HCT116 (cell line): ENCODE data around the gene RHOB. TPM values are rescaled to one million over a fixed set of nuclear protein-coding genes. Genes with fewer than 3 reads are reported as not detected.
"Not testable (repeated sequence)": the region's sequence is repeated elsewhere in the genome, so short reads cannot be mapped to it uniquely, and the experiment has no call there.

Experiments
- ATAC-seq: fragments of 200-7000 bp; cut with Tn5 transposase; 2 replicates; pipeline ENCODE4 v1.9.1; 2020; ENCODE audit warnings: mild to moderate bottlenecking, moderate library complexity
- BruUV-seq: library from RNA; stranded (reverse); fragments of 400-500 nt; replicated peaks from 2 replicates; lab custom pipeline; 2021; lab: Mats Ljungman, UMichigan
- CTCF ChIA-PET: fragments of 300-600 bp; sonication (Branson Sonifier 250); formaldehyde crosslinking; loops from one replicate; lab custom pipeline; 2021; ENCODE audit warnings: antibody characterized with exemption; lab: Charles Lee
- POLR2A ChIA-PET: fragments of 300-600, 350-600 bp; sonication (Branson Sonifier 250); formaldehyde crosslinking; loops from one replicate; lab custom pipeline; 2021; ENCODE audit warnings: antibody characterized with exemption; lab: Charles Lee
- RAD21 ChIA-PET, 2 experiments: fragments of 300-600 bp; sonication (Branson Sonifier 250); formaldehyde crosslinking; loops; one replicate each; lab custom pipeline; 2023; ENCODE audit warnings: low total read pairs in 2 of 2; ENCODE audit not compliant: uncharacterized antibody in 2 of 2, unreplicated experiment in 2 of 2, low non-redundant PET in 1 of 2; lab: Charles Lee
- DNase-seq: peaks from one replicate; pipeline ENCODE4 v3.0.0-alpha.2; 2010; ENCODE audit warnings: low read depth, low spot score
- H2AFZ ChIP-seq: fragments of 200-600 bp; shearing (Covaris generic), sonication (generic); 2 replicates; pipeline ENCODE4 v1.6.1; 2017; ENCODE audit warnings: low read depth, mixed run types, mixed read lengths, antibody characterized with exemption, low read length; ENCODE audit not compliant: poor library complexity, severe bottlenecking
- H3K27ac ChIP-seq: 2 replicates; pipeline ENCODE4 v1.5.1; 2012; ENCODE audit warnings: low read depth, low read length
- H3K27me3 ChIP-seq: fragments of 200-600 bp; sonication (generic); 2 replicates; pipeline ENCODE4 v1.6.1; 2016; ENCODE audit warnings: mixed run types, low read length, mixed read lengths; ENCODE audit not compliant: insufficient read depth
- H3K36me3 ChIP-seq, 2 experiments: fragments of 200-500 bp in 1 of 2; fragments of 200-600 bp in 1 of 2; sonication (Bioruptor generic) in 1 of 2; sonication (generic) in 1 of 2; 2 replicates each; pipeline versions ENCODE4 v1.5.1 to v1.6.1; 2014 to 2016; ENCODE audit warnings: low read length in 2 of 2, inconsistent platforms in 1 of 2, mixed read lengths in 1 of 2, mixed run types in 1 of 2; ENCODE audit not compliant: insufficient read depth in 2 of 2, control insufficient read depth in 1 of 2
- H3K4me1 ChIP-seq, 2 experiments: fragments of 200-600 bp in 1 of 2; sonication (generic) in 1 of 2; 2 replicates each; pipeline versions ENCODE4 v1.5.1 to v1.6.1; 2012 to 2017; ENCODE audit warnings: low read length in 2 of 2, inconsistent platforms in 1 of 2, mild to moderate bottlenecking in 1 of 2, mixed read lengths in 1 of 2, mixed run types in 1 of 2, moderate library complexity in 1 of 2; ENCODE audit not compliant: insufficient read depth in 2 of 2, control insufficient read depth in 1 of 2
- H3K4me2 ChIP-seq: fragments of 200-600 bp; sonication (generic); 2 replicates; pipeline ENCODE4 v1.6.1; 2017; ENCODE audit warnings: mixed run types, low read length, mixed read lengths
- H3K4me3 ChIP-seq, 2 experiments: fragments of 200-600 bp in 1 of 2; sonication (generic) in 1 of 2; replicated peaks in 1 of 2; 2 replicates each; pipeline ENCODE4 v1.5.1; 2011 to 2016; ENCODE audit warnings: low read length in 2 of 2, control low read depth in 1 of 2, low read depth in 1 of 2, mild to moderate bottlenecking in 1 of 2, mixed read lengths in 1 of 2, mixed run types in 1 of 2
- H3K79me2 ChIP-seq: fragments of 200-600 bp; sonication (generic); 2 replicates; pipeline ENCODE4 v1.6.1; 2017; ENCODE audit warnings: mild to moderate bottlenecking, mixed run types, low read length, moderate library complexity, mixed read lengths; ENCODE audit not compliant: insufficient read depth
- H3K9ac ChIP-seq: fragments of 200-600 bp; sonication (generic); 2 replicates; pipeline ENCODE4 v1.6.1; 2016; ENCODE audit warnings: low read length, mixed read lengths
- H3K9me2 ChIP-seq: fragments of 200-600 bp; sonication (generic), shearing (Covaris generic); 2 replicates; pipeline ENCODE4 v1.6.1; 2017; ENCODE audit warnings: mixed run types, mild to moderate bottlenecking, moderate library complexity; ENCODE audit not compliant: insufficient read depth
- H3K9me3 ChIP-seq, 2 experiments: fragments of 200-500 bp in 1 of 2; fragments of 200-600 bp in 1 of 2; sonication (Bioruptor generic) in 1 of 2; sonication (generic) in 1 of 2; 2 replicates each; pipeline ENCODE4 v1.6.1; 2014 to 2017; ENCODE audit warnings: low read length in 2 of 2, mixed read lengths in 2 of 2, inconsistent platforms in 1 of 2, low read depth in 1 of 2, mild to moderate bottlenecking in 1 of 2, mixed run types in 1 of 2, moderate library complexity in 1 of 2; ENCODE audit not compliant: control insufficient read depth in 1 of 2, insufficient read depth in 1 of 2
- H4K20me1 ChIP-seq: fragments of 200-600 bp; sonication (generic), shearing (Covaris generic); 2 replicates; pipeline ENCODE4 v1.6.1; 2017; ENCODE audit warnings: mixed run types, mild to moderate bottlenecking, moderate library complexity; ENCODE audit not compliant: insufficient read depth
- ELF1 ChIP-seq: IDR thresholded peaks from 2 replicates; pipeline ENCODE4 v1.6.1; 2012; ENCODE audit warnings: low read depth, borderline replicate concordance
- POLR2A ChIP-seq: IDR thresholded peaks from 2 replicates; pipeline ENCODE4 v1.7.0; 2011; ENCODE audit warnings: borderline replicate concordance; ENCODE audit not compliant: insufficient read depth, insufficient read length; ENCODE audit errors: extremely low read depth
- RAD21 ChIP-seq: IDR thresholded peaks from 2 replicates; pipeline ENCODE4 v1.6.1; 2012; ENCODE audit warnings: low read depth, mild to moderate bottlenecking
- TCF7L2 ChIP-seq: IDR thresholded peaks from 2 replicates; pipeline ENCODE4 v1.7.0; 2011; ENCODE audit warnings: borderline replicate concordance, inconsistent platforms; ENCODE audit not compliant: insufficient read depth, insufficient read length; ENCODE audit errors: extremely low read depth
- YY1 ChIP-seq: IDR thresholded peaks from 2 replicates; pipeline ENCODE4 v1.6.1; 2011; ENCODE audit warnings: low read length, low read depth, moderate library complexity, mild to moderate bottlenecking; ENCODE audit not compliant: insufficient replicate concordance; ENCODE audit errors: extremely low read depth
- intact Hi-C: fragments of 100-400 bp; cut with micrococcal nuclease; formaldehyde crosslinking; loops from 2 replicates; pipeline ENCODE4 v1.10.0; 2022
- total RNA-seq: library from RNA; stranded (reverse); gene quantifications from one replicate; pipeline ENCODE4 v1.2.1, GENCODE V29; 2021; ENCODE audit not compliant: unreplicated experiment
- TF ChIP-seq, protein P1 (sequence below): IDR thresholded peaks from 2 replicates; pipeline ENCODE4 v1.6.1; 2011; ENCODE audit warnings: mild to moderate bottlenecking, low read length, moderate library complexity; ENCODE audit not compliant: insufficient replicate concordance; ENCODE audit errors: extremely low read depth
- TF ChIP-seq, protein P2 (sequence below): IDR thresholded peaks from 2 replicates; pipeline ENCODE4 v1.6.1; 2012

The RHOB gene
- total RNA-seq, 1 experiment from 2014 or later = 72.9 TPM

- no peak for TF ChIP-seq YY1
These were observed 11.1 kb downstream of the RHOB start (continued) for GRCh38 chr2:20457661-20458630.

GRCh38 chr2:20458737-20459484, 12.0 kb downstream of the RHOB start:
- ATAC-seq, RAD21 ChIA-PET, CTCF ChIA-PET, H3K79me2 ChIP-seq, H4K20me1 ChIP-seq, DNase-seq, H2AFZ ChIP-seq, H3K27me3 ChIP-seq, H3K4me3 ChIP-seq, H3K4me2 ChIP-seq, BruUV-seq, H3K9me2 ChIP-seq, intact Hi-C loops, H3K27ac ChIP-seq, H3K9ac ChIP-seq, H3K9me3 ChIP-seq, H3K4me1 ChIP-seq, H3K36me3 ChIP-seq: not testable (repeated sequence)
- POLR2A ChIA-PET = interaction anchor here (0.8 to 1.9 kb wide), 2 partner anchors 9 to 11 kb away, joined by 3 to 11 read pairs; partner anchors contain the start of gene RHOB

GRCh38 chr2:20465716-20466394, 19.0 kb downstream of the RHOB start:
- no peak overlapping the region for H3K4me3 ChIP-seq
- ChIA-PET RAD21 (no interaction called here), CTCF (no interaction called here), POLR2A (interaction anchor here (2.0 kb wide), 1 partner anchor 19 kb away, joined by 9 read pairs; the partner anchor contains the start of gene RHOB)
- BruUV-seq = no TSS peak
- no peaks in the 10 kb centered on the region for H3K36me3 ChIP-seq
- DNase-seq (no peak), ATAC-seq (no peak)
- H3K9ac ChIP-seq = no peak overlapping the region
- H3K79me2 ChIP-seq = no peaks in the 10 kb centered on the region
- no peaks in the 10 kb centered on the region for H3K9me3 ChIP-seq
- no peaks in the 10 kb centered on the region for H3K9me2 ChIP-seq
- no peak overlapping the region for H3K27ac ChIP-seq
- H2AFZ ChIP-seq = no peak overlapping the region
- intact Hi-C loops = no loop called here
- H3K4me2 ChIP-seq = no peak overlapping the region
- H3K27me3 ChIP-seq = no peaks in the 10 kb centered on the region
- H4K20me1 ChIP-seq = no peaks in the 10 kb centered on the region
- peaks cover 6 to 15% of the 10 kb centered on the region in 2 experiments; a peak in 3 of 4 replicates for H3K4me1 ChIP-seq
- TF ChIP-seq POLR2A (no peak), TCF7L2 (no peak), RAD21 (no peak), ELF1 (no peak)
- TF ChIP-seq, protein P1, sequence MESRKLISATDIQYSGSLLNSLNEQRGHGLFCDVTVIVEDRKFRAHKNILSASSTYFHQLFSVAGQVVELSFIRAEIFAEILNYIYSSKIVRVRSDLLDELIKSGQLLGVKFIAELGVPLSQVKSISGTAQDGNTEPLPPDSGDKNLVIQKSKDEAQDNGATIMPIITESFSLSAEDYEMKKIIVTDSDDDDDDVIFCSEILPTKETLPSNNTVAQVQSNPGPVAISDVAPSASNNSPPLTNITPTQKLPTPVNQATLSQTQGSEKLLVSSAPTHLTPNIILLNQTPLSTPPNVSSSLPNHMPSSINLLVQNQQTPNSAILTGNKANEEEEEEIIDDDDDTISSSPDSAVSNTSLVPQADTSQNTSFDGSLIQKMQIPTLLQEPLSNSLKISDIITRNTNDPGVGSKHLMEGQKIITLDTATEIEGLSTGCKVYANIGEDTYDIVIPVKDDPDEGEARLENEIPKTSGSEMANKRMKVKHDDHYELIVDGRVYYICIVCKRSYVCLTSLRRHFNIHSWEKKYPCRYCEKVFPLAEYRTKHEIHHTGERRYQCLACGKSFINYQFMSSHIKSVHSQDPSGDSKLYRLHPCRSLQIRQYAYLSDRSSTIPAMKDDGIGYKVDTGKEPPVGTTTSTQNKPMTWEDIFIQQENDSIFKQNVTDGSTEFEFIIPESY = no peak
- TF ChIP-seq, protein P2, sequence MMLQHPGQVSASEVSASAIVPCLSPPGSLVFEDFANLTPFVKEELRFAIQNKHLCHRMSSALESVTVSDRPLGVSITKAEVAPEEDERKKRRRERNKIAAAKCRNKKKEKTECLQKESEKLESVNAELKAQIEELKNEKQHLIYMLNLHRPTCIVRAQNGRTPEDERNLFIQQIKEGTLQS = no peak
